GM18499 (cell line): ENCODE results near the gene LRRC75A.

Source experiments
- ATAC-seq: cut with Tn5 transposase; IDR thresholded peaks from one replicate; pipeline ENCODE4 v1.9.1; 2021; ENCODE audit warnings: moderate number of reproducible peaks; ENCODE audit not compliant: insufficient read depth, unreplicated experiment

Gene LRRC75A

GRCh38 chr17:16473044-16474011 lies 18.7 kb downstream of the LRRC75A start:
- no peak for ATAC-seq

- ATAC-seq, result no peak
These were observed 19.5 kb downstream of the LRRC75A start for GRCh38 chr17:16472539-16472938.

- no peak for ATAC-seq
These were observed 20.7 kb downstream of the LRRC75A start for GRCh38 chr17:16471295-16471694.

- no peak for ATAC-seq
These were observed 21.7 kb downstream of the LRRC75A start for GRCh38 chr17:16470265-16470664.

- no peak for ATAC-seq
These were observed 23.5 kb downstream of the LRRC75A start for GRCh38 chr17:16468428-16468992.

GRCh38 chr17:16467886-16468285 lies 24.1 kb downstream of the LRRC75A start:
- no peak for ATAC-seq

GRCh38 chr17:16467044-16467443 lies 24.9 kb downstream of the LRRC75A start:
- no peak for ATAC-seq

- no peak for ATAC-seq
These were observed 25.6 kb downstream of the LRRC75A start for GRCh38 chr17:16466407-16466806.

GRCh38 chr17:16465861-16466338 lies 26.1 kb downstream of the LRRC75A start:
- ATAC-seq, result no peak

GRCh38 chr17:16465052-16465312 lies 27.0 kb downstream of the LRRC75A start:
- no peak for ATAC-seq

- no peak for ATAC-seq
These were observed 27.5 kb downstream of the LRRC75A start for GRCh38 chr17:16464303-16465051.

GRCh38 chr17:16463358-16464302 lies 28.4 kb downstream of the LRRC75A start:
- no peak for ATAC-seq

- no peak for ATAC-seq
These were observed 29.7 kb downstream of the LRRC75A start for GRCh38 chr17:16462070-16462864.

- ATAC-seq, result no peak
These were observed 30.5 kb downstream of the LRRC75A start for GRCh38 chr17:16461606-16461866.

- no peak for ATAC-seq
These were observed 31.0 kb downstream of the LRRC75A start for GRCh38 chr17:16460796-16461605.

GRCh38 chr17:16459855-16460550 lies 32.0 kb downstream of the LRRC75A start:
- ATAC-seq, result no peak

GRCh38 chr17:16459271-16459670 lies 32.7 kb downstream of the LRRC75A start:
- no peak for ATAC-seq

GRCh38 chr17:16456742-16457316 lies 35.2 kb downstream of the LRRC75A start:
- ATAC-seq, result no peak
